Mucosa of gallbladder (tissue), 1 donor: ENCODE data around the gene BCKDHB. TPM values are rescaled to one million over a fixed set of nuclear protein-coding genes. Genes with fewer than 3 reads are reported as not detected.
"Not testable (repeated sequence)": the region's sequence is repeated elsewhere in the genome, so short reads cannot be mapped to it uniquely, and the experiment has no call there.

ENCODE experiments used
- DNase-seq: peaks from one replicate; pipeline ENCODE4 v3.0.0-alpha.2; 2020; ENCODE audit warnings: low spot score
- total RNA-seq: library from RNA; stranded (reverse); gene quantifications from one replicate; pipeline ENCODE4 v1.2.1, GENCODE V29; 2021
- donor health status: DM: no; HTN: no; CAD: no.

Gene BCKDHB
- total RNA-seq, 1 donor from 2014 or later = 20.9 TPM

DNA sequence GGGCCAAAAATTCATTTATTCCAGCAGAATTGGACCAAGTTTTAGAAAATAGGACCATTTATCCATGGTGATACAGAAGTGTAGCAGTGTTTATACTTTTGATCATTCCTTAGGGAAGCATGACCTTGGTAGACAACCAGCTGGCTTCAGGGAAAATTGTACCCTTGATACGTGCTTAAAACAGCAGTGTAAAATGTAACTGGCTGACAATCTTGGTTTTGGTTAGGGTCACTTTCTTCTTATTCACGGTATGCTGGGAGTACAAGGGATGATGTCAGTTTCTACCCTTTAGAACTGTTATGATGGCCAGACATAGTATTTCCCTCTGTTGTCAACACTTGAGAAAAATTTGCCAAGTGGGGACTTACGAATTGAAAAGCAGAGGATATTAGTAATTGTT is 157.1 kb downstream of the BCKDHB start:
- no peak for DNase-seq

DNA sequence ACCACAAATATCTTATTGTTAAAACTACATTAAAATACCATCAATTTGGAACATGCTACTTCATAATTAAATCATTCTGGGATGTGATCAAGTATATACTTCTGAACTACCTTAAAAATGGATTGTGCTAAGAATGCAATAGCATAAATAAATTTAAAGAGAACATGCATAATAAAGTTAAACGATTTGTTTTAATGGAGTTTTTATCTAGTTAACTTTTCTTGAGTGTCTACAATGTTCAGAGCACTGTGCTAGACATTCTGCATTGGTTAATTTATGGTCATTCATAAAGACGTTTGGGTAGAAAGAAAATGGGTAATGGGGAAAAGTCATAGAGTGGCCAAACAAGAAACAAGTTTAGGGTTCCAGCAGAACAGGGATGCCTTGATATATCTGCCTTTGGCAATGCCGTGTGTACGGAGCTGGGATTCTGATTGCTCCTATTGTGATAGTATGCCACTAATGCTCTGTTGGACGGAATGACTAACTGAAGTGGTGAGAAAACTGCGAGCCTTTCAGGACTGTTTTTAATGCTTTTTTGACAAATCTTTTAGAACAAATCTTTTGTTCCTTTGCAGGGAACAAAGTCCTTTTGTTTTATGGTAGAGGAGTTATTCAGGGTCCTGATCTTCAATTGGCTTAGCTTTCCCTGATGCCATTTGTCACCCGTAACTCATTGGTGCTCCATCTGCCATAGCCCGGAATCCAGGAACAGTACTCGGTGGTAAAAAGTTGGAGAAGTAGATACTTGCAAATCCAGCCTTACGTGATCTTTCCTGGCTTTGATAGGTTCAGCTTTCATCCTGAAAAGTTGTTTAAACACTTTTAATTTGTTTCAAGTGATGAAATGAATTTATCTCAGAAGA is 162.6 kb downstream of the BCKDHB start:
- no peak for DNase-seq

DNA sequence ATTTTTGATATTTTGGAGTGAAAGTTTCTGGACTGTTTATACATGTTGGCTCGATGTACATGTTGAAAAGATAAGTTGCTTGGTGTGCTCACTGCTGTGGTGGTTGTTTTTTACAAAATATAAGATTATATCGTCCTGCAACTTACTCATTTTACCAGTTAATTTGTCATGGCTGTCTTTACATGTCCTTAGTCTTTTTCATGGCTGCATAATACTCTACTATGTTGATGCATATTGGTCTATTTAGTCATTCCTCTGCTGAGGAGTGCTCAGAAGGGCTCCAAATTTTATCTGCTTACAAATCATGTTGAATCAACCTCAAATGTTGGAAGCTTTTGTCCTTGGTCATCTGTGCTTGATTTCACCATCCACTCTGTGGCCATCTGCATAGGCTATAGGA is 164.6 kb downstream of the BCKDHB start:
- no peak for DNase-seq

DNA sequence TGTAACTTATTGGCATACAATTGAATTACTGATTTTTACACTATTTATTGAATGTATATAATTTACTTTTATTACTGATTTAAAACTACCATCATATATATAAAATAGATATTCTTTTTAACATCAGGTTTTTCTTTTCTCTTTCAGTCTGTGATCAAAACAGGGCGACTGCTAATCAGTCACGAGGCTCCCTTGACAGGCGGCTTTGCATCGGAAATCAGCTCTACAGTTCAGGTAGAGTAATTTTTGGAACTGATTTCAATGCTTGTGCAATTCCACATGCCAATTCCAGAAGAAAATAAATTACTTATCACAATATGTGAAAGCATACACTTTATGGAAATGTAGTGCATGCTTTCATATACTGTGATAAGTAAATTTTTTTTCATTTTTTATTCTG is 166.5 kb downstream of the BCKDHB start:
- DNase-seq = no peak

DNA sequence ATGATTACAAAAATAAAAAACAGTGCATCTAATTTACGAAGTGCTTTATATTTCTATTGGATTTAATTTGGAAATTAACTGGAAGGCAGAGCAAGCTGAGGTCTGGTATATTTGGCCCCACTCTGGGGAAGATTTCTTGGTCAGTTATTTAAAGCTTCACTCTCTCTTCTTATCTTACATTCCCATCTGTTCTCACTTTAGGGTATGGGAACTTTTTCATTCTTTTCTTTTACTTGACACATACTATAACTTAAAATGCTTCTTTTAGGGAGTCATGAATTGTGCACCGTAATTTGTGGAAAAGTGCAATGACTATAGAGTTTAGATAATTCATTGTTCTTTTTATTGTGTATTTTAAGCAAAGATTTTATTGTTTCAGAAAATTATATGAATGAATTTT is 170.4 kb downstream of the BCKDHB start:
- DNase-seq = no peak

DNA sequence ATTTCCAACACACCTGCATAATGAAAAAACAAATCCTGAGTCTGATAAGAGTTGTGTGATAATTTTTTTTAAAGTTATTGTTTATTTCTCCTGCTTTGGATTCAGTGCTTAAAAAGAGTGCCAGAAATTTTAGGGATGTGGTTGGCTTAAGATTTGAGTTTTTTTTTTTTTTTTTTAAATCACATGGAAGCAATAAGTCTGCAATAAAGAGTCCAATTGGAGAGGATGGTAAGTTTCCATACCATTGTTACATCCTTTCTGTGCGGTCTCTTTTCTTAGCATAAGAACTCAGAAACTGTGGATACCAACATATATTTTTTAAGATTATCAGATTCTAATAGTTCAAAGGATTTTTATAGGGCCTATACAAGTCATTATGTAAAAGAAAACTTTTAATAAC is 171.0 kb downstream of the BCKDHB start:
- DNase-seq = no peak

DNA sequence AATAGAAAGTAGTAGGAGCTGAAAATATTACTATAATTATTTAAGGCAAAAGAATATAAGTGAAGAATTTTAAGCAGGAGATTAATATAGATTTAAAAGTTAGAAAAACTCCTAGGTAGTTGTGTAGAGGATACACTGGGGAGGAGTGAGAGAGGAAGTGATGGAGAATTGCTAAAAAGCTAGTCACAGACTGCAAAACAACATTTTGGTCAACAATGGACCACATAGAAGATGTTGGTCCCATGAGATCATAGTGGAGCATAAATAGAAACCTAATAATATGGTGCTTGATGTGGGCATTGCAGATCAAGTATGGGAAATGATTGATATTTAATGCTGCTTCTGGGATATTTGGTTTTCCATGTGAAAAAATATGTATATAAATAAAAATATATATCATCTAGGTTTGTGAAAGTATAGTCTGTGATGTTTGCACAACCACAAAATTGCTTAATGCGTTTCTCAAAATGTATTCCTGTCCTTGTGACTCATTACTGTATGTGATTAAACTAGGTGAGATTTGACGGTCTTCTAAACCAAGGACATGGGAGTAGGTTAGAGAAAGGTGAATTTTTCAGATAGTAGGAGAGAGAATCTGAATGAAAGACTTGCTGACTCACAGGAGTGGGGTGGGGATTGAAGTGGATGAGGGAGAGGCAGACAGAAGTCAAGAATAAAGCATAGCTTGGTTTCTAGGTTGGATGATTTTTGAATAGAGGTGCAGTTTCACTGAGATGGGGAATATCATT is 174.0 kb downstream of the BCKDHB start:
- no peak for DNase-seq

DNA sequence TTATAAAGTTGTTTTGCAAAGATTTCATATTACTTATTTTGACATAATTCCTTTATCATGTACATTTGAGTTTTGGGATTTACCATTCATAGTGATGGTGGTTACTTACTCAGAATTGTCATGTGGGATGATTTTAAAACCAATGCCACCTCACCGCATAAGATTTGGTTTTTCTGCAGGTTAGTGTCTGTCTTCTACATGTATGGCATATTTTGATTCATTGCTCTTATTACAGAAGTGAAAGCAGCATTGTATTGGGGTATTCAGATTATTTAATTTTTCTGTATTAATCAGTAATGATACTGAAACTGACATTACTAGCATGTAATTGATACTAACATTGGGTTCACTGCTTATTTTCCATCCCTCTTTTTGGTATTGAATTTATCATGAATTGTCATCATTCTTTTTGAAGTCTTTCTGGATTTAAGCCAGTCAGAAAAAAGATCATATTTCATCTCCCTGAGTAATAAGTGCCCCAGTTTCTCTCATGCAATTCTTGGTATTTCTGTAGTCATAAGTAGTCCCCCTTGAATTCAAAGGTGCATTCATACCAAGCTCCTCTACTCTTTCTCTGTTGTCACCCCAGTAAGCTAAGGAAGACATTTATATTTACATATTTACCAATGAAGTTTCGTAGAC is 176.6 kb downstream of the BCKDHB start:
- no peak for DNase-seq

DNA sequence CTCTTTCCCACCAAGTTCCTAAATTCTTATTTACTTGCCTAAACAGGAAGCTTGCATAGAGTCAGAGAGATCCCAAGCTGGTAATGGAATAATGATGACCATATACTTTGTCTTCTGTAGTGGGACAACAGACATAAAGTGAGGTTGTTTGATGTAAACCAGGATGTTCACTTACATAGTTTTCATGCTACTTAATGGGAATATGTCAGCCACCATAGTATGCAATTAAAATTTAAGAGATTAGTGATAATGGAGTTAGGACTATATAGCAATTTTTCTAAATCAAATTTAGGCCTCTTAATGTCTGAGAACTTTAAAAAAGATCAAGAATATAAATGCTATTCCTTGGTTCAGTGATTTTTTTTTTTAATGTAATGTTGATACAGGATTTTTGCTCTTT is 180.6 kb downstream of the BCKDHB start:
- DNase-seq = no peak

DNA sequence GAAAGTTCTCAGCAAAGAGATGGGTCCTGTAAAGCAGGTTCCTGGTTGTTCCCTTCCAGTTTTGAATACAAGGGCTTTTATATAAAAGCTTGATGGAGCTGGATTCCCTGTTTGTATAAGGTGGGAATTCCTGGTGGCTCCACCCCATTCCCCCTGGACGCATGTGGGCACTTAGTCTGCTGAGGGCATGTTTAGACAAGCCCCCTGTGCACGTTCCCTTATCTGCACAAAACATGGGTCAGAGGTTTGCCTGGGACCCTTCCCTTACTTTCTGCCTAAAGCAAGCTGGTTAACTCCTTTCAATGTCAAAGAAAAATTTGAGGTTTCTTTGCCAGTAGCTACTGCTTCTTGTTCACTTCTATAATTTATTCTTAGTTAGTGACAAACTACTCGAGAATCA is 181.1 kb downstream of the BCKDHB start:
- no peak for DNase-seq

DNA sequence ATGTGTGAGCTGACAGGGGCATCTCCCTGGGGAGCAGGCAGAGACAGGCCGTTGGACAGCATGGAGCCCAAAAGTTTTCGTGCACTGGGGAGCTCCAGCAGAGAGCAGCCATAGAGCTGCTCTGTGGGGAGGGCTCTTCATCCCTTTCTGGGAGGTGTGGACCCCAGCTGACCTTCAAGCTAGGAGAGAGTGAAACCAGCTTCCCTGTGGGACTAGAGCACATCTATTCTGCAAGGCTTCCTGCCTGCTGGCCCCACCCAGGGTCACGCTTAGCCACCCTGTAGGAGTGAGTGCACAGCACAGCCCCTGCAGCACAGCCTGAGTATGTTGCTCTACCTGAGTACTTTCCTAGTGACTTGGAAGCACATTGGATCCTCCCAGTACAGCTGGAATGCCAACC is 183.3 kb downstream of the BCKDHB start:
- no peak for DNase-seq

DNA sequence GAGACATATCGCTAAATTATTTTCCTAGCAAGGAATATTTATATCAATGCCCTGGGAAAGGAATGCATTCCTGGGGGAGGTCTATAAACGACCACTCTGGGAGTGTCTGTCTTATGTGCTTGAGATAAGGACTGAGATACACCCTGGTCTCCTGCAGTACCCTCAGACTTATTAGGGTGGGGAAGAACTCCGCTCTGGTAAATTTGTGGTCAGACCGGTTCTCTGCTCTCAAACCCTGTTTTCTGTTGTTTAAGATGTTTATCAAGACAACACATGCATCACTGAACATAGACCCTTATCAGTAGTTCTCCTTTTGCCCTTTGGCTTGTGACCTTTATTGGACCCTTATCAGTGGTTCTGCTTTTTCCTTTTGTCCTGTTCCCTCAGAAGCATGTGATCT is 188.1 kb downstream of the BCKDHB start:
- DNase-seq = not testable (repeated sequence)

DNA sequence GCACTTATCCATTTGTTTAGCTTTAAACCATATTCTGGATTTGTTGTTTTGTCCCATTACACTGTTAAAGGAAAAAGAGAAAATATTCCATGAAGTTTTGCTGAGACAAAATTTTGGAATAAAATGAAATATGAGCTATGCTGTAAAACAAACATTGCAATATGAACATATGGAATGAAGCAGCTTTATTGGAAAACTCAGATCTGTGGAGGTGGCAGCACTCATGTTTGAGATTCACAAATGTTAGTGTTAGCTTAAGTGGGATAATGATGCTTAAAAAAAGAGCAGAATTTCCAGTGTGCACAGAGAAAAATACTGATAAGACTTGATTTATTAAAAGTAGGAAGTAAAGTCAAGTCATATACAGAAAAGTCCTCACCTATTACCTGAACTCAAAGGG is 196.2 kb downstream of the BCKDHB start:
- DNase-seq = no peak

DNA sequence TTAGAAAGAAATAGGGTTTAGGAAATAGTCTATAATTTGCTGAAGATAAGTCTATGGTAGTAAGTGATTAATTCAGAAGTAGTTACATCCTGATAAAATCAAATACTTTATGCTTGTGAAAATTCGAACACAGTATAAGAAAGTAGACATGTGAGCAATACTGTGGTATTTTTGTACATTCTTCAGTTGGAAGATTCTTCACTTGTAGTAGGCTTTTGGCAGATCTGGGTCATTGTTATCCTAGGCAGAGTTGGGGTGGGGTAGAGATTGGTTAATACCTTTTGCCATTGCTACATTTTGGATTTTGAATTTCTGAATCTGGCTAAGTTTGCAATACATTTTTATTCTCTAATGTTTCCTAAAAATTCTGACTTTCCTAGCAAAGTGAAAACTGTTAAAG is 197.5 kb downstream of the BCKDHB start:
- DNase-seq = no peak

DNA sequence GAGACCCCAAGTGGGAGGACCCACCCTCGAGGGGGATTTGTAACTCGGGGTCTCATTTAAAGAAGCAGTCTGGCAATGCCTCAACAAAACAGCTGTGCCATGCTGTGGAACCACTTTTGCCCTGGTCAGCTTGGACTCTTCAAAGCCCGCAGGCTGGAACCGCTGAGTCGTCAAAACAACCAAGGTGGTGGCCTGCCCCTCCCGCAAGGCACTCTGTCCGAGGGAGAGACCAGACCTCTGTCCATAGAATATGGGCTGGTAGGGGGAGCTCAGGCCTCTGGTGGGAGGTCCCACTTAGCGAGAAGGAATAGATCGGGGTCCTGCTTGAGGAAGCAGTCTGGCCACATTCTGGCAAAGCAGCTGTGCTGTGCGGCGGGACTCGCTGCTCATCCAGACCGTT is 208.1 kb downstream of the BCKDHB start:
- DNase-seq = no peak

DNA sequence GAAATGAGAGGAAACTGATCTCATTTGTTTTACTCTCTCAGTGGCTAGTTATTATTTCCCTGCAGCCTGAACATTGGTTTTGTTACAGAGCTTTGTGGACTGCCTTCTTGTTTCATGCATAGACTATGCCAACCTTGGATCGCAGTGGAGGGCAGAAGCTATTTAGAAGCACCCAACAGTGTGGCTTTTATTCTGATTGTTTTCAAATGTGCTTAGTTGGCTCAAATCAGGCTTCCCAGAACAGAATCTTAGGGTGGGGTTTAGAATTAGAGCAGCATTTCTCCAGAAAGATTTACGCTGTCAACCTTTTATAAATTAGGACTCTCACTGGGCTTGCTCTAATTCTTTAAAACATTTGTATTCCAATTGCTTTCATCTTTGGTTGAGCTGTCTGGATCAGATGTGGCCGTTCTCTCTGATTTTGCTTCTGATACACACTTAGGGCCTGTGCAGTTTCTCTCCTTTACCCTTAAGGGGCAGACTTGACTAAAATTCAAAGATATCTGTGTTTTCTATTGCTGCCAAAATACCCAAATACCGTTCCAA is 210.3 kb downstream of the BCKDHB start:
- DNase-seq = no peak

DNA sequence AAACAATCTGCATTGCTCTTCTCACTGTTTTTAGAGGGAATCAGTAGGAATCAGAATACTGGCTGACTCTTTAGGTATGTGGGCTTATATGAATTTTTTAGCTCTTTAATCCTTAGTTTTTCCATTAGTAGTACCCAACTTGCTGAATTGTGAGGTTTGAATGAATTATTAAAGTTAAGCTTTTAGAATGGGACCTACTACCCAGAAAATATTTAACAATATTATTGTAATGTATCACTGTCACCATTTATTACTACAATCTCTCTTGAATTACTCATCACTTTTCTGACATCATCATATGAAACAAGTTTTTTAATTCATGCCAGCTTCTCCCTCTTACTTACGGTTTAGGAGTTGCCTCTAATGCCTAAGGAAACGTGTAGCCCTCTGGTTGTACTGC is 212.7 kb downstream of the BCKDHB start:
- no peak for DNase-seq

DNA sequence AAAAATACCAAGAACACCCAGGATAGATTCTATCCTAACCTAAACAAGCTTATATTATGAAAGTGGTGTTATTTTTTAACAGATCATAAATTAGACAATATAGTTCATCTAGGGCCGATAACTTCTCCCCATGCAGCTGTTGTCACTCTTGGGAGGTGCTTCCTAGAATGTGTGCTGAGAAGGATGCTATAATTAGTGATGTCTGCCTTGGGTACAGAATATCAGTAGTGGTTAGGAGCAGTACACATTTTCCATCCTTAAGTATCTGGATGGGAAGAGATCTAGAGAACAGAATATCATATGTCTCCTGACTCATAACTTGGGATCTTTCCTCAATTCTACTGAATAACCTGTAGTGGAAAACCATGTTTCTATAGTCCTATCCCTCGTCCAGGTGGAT is 214.5 kb downstream of the BCKDHB start:
- DNase-seq = no peak

DNA sequence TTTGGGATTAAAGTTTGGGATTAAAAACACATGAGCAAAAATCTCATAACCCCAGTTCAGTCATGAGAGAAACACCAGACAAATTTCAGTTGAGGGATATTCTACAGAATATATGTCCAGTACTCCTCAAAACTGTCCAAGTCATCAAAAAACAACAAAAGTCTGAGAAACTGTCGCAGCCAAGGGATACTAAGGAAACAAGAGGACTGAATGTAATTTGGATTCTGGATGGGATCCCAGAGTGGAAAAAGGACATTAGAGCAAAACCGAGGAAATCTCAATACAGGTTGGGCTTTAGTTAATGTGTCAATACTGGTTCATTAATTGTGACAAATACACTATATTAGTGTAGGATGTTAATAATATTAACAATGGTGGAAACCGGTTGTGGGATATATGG is 219.3 kb downstream of the BCKDHB start:
- DNase-seq = no peak

DNA sequence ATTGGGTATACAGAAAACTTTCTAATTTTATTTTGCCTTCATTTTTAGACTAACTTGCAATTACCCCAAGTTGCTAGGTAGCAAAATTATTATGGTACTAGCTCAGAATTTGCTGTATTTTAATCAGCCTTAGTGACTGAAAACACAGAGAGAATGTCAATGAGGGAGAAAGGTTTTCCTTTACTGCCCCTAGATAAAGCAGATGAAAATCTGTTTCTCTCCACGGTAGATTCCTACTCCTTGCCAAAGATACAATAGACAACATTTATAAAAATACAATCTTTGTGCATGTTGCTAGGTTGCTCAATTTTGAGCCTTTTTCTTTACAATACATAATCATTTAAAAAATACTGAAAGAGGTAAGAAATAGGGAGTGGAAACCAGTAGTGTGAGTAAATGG is 222.2 kb downstream of the BCKDHB start:
- no peak for DNase-seq

DNA sequence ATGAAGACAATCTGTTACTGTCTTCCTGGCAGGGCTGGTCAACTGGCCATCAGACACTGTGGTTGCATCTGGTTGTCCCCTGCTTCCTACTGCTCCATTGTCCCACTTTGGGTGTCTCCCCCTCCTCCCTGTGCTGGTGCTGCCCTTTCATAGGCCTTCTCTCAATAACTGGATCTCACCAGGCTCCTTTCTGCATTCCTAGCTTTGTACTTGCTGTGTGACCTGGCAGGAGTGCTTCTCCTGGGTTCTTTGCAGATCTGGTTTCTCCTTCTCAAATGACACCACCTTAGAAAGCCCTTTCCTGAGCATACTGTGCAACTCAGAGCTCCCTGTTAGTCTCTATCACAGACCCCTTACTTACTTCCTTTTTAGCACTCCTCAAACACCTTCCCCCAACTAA is 223.0 kb downstream of the BCKDHB start:
- DNase-seq = no peak

DNA sequence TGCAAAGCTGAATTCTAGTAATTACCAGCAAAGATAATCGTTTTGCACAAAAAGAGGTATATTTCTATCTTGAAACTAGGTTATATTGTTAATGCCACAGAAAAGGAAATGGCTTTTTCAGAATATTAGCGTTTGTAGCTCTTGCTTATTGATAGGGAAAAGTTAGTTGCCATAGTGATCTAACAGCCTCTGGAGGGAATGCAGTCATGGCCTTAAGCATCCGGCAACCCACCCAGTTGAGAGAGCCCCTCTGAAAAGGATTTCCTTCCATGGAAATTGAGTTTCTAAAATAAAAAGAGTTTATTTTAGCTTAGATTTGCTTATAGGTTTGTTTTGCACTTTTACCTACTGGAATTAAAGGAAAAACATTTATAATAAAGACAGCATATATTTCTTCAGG is 224.5 kb downstream of the BCKDHB start:
- DNase-seq = no peak

DNA sequence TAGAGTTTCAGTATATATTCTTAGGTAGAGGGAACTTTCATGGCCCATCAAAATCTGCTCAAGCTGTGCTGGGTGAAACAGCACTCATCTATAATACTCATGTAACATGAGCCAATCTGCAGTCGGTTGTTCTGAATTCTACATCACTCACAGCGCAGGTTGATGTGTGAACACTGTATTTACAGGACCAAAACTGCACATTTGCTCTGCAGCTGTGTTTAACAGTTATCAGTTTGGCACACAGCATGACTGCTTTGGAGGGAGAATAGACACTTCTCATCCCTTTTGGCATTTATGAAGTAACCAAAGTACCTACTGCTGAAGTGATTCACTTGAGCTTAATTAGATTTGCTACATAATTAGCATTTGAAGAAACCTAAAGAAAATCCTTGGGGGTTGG is 225.1 kb downstream of the BCKDHB start:
- no peak for DNase-seq
